CD8-positive, alpha-beta memory T cell (primary cell): ENCODE measurements around the gene EME1. TPM values are rescaled to one million over a fixed set of nuclear protein-coding genes. Genes with fewer than 3 reads are reported as not detected.

ENCODE experiments used
- CTCF ChIA-PET: fragments of 350-600 bp; sonication (Branson Sonifier 250); formaldehyde crosslinking; loops from one replicate; lab custom pipeline; 2021; ENCODE audit warnings: antibody characterized with exemption; lab: Charles Lee
- POLR2A ChIA-PET: fragments of 350-600 bp; sonication (Branson Sonifier 250); formaldehyde crosslinking; loops from one replicate; lab custom pipeline; 2021; ENCODE audit warnings: antibody characterized with exemption; lab: Charles Lee
- DNase-seq, 5 donors: peaks; one replicate each; pipeline versions ENCODE4 v3.0.0 to v3.0.0-alpha.2; 2020 to 2022; ENCODE audit warnings: mixed read lengths in 1 of 5
- H3K27ac ChIP-seq: one replicate; pipeline ENCODE4 v1.7.0; 2013; ENCODE audit warnings: low read depth, mild to moderate bottlenecking, low read length, moderate library complexity
- H3K27me3 ChIP-seq: 2 replicates; pipeline ENCODE4 v1.7.0; 2013; ENCODE audit warnings: low read length, mild to moderate bottlenecking; ENCODE audit not compliant: insufficient read depth, poor library complexity, severe bottlenecking
- H3K36me3 ChIP-seq: 2 replicates; pipeline ENCODE4 v1.7.0; 2013; ENCODE audit warnings: mild to moderate bottlenecking, low read length, moderate library complexity; ENCODE audit not compliant: insufficient read depth
- H3K4me1 ChIP-seq: 2 replicates; pipeline ENCODE4 v1.7.0; 2013; ENCODE audit warnings: mild to moderate bottlenecking, low read length, moderate library complexity; ENCODE audit not compliant: insufficient read depth
- H3K4me3 ChIP-seq: 2 replicates; pipeline ENCODE4 v1.7.0; 2013; ENCODE audit warnings: mild to moderate bottlenecking, low read length
- H3K9me3 ChIP-seq: 2 replicates; pipeline ENCODE4 v1.7.0; 2013; ENCODE audit warnings: mild to moderate bottlenecking, low read length
- H3K27ac Mint-ChIP-seq, 8 donors: one replicate each; pipeline ENCODE4 v1.8.0; 2020 to 2021; ENCODE audit warnings: mixed read lengths in 8 of 8, mild to moderate bottlenecking in 6 of 8, inconsistent platforms in 3 of 8, moderate library complexity in 3 of 8
- H3K27me3 Mint-ChIP-seq, 2 donors: one replicate each; pipeline ENCODE4 v1.8.0; 2020 to 2021; ENCODE audit warnings: mixed read lengths in 2 of 2, mild to moderate bottlenecking in 1 of 2, moderate library complexity in 1 of 2
- H3K36me3 Mint-ChIP-seq, 3 donors: one replicate each; pipeline ENCODE4 v1.8.0; 2020 to 2021; ENCODE audit warnings: mixed read lengths in 3 of 3, inconsistent platforms in 1 of 3, mild to moderate bottlenecking in 1 of 3
- H3K4me1 Mint-ChIP-seq, 3 donors: one replicate each; pipeline ENCODE4 v1.8.0; 2020 to 2021; ENCODE audit warnings: mixed read lengths in 3 of 3, inconsistent platforms in 1 of 3, mild to moderate bottlenecking in 1 of 3
- H3K4me3 Mint-ChIP-seq, 7 donors: one replicate each; pipeline ENCODE4 v1.8.0; 2020 to 2021; ENCODE audit warnings: mixed read lengths in 7 of 7, mild to moderate bottlenecking in 6 of 7, moderate library complexity in 4 of 7, inconsistent platforms in 2 of 7
- H3K9me3 Mint-ChIP-seq, 5 donors: one replicate each; pipeline ENCODE4 v1.8.0; 2020 to 2022; ENCODE audit warnings: mixed read lengths in 5 of 5, mild to moderate bottlenecking in 3 of 5, moderate library complexity in 2 of 5, inconsistent platforms in 1 of 5
- polyA plus RNA-seq: library from polyadenylated mRNA; unstranded; fragments of 300-500 nt; fragmentation: Illumina TruSeq; gene quantifications from one replicate; pipeline ENCODE4 v1.2.3, GENCODE V29; 2021
- total RNA-seq, 2 experiments: library from RNA; stranded (reverse); gene quantifications; one replicate each; pipeline ENCODE4 v1.2.3, GENCODE V29; 2021

The EME1 gene
- total RNA-seq (10 to 100 TPM; 23.6 to 24.8 TPM), polyA plus RNA-seq (0.43 TPM)

GRCh38 chr17:50372758-50373556 is at the start of gene EME1, which contains the start of gene MRPL27:
EME1 (plus strand) TSS chr17:50373229; CDS start chr17:50375209, 1,980 bp downstream.
MRPL27 (minus strand) TSS chr17:50373184; CDS start chr17:50373170, 14 bp downstream.
- peak; percentile 76 to 91 (median 87) for DNase-seq
- ChIA-PET POLR2A (interaction anchor here (0.6 to 1.5 kb wide), 4 partner anchors 11 to 26 kb away, joined by 3 to 7 read pairs (median 5); partner anchors contain the start of gene LRRC59), CTCF (interaction anchor here (1.5 to 6.1 kb wide), 3 partner anchors 10 to 24 kb away, joined by 3 to 41 read pairs (median 9); partner anchors contain the start of gene LRRC59)
- Mint-ChIP-seq H3K36me3 (peaks cover under 1 to 40% (median 12%) of the 10 kb centered on the region in 3 donors), H3K27me3 (no peaks in the 10 kb centered on the region), H3K4me3 (peak within 1 kb of the TSS; percentile 90 to 99 (median 98)), H3K9me3 (no peaks in the 10 kb centered on the region), H3K4me1 (peaks cover 25 to 35% (median 26%) of the 10 kb centered on the region in 3 donors), H3K27ac (peak within 1 kb of the TSS; percentile 91 to 100 (median 99))
- Histone ChIP-seq H3K9me3 (no peaks in the 10 kb centered on the region), H3K36me3 (peaks cover 30% of the 10 kb centered on the region), H3K4me3 (peak within 1 kb of the TSS; percentile 100), H3K27me3 (no peaks in the 10 kb centered on the region), H3K27ac (peak within 1 kb of the TSS; percentile 99), H3K4me1 (peaks cover 24% of the 10 kb centered on the region)

GRCh38 chr17:50325906-50326305 is 47.1 kb upstream of the EME1 start:
- no peaks in the 10 kb centered on the region for H3K36me3 Mint-ChIP-seq
- H3K27ac Mint-ChIP-seq, result no peak overlapping the region
- no peaks in the 10 kb centered on the region for H3K4me1 Mint-ChIP-seq
- ChIA-PET CTCF (no interaction called here), POLR2A (no interaction called here)
- H3K27me3 Mint-ChIP-seq, result peaks cover 0 to 5% of the 10 kb centered on the region in 2 donors
- H3K36me3 ChIP-seq, result no peaks in the 10 kb centered on the region
- H3K4me1 ChIP-seq, result no peaks in the 10 kb centered on the region
- H3K27ac ChIP-seq, result no peak overlapping the region
- no peaks in the 10 kb centered on the region for H3K9me3 Mint-ChIP-seq
- H3K4me3 Mint-ChIP-seq, result no peak overlapping the region
- no peaks in the 10 kb centered on the region for H3K27me3 ChIP-seq
- no peaks in the 10 kb centered on the region for H3K9me3 ChIP-seq
- no peak overlapping the region for H3K4me3 ChIP-seq
- DNase-seq, result no peak

GRCh38 chr17:50326831-50327364 is 46.1 kb upstream of the EME1 start:
- CTCF ChIA-PET, result no interaction called here

GRCh38 chr17:50328363-50329325 is 44.4 kb upstream of the EME1 start:
- peaks cover 1 to 3% (median 3%) of the 10 kb centered on the region in 3 donors for H3K4me1 Mint-ChIP-seq
- no peaks in the 10 kb centered on the region for H3K36me3 Mint-ChIP-seq
- H3K27ac Mint-ChIP-seq, result peak overlapping the region in 1 of 8 donors; percentile 63
- no peaks in the 10 kb centered on the region for H3K27me3 ChIP-seq
- no peak overlapping the region for H3K27ac ChIP-seq
- no peak overlapping the region for H3K4me3 Mint-ChIP-seq
- H3K4me3 ChIP-seq, result no peak overlapping the region
- no peaks in the 10 kb centered on the region for H3K9me3 Mint-ChIP-seq
- H3K36me3 ChIP-seq, result no peaks in the 10 kb centered on the region
- peaks cover 9 to 11% of the 10 kb centered on the region in 2 donors for H3K27me3 Mint-ChIP-seq
- ChIA-PET POLR2A (no interaction called here), CTCF (no interaction called here)
- H3K4me1 ChIP-seq, result no peaks in the 10 kb centered on the region
- DNase-seq, result no peak
- H3K9me3 ChIP-seq, result no peaks in the 10 kb centered on the region

More at GRCh38 chr17:50326831-50327364, 46.1 kb upstream of the EME1 start:
- POLR2A ChIA-PET, result no interaction called here
- H3K4me3 ChIP-seq, result no peak overlapping the region
- H3K4me1 Mint-ChIP-seq, result no peaks in the 10 kb centered on the region
- H3K4me3 Mint-ChIP-seq, result peak overlapping the region in 1 of 7 donors; percentile 36
- no peak for DNase-seq
- peak overlapping the region in 1 of 8 donors; percentile 46 for H3K27ac Mint-ChIP-seq
- H3K9me3 ChIP-seq, result no peaks in the 10 kb centered on the region
- H3K27me3 ChIP-seq, result no peaks in the 10 kb centered on the region
- H3K27me3 Mint-ChIP-seq, result peaks cover 0 to 5% of the 10 kb centered on the region in 2 donors
- no peaks in the 10 kb centered on the region for H3K4me1 ChIP-seq
- H3K9me3 Mint-ChIP-seq, result no peaks in the 10 kb centered on the region
- H3K36me3 ChIP-seq, result no peaks in the 10 kb centered on the region
- no peaks in the 10 kb centered on the region for H3K36me3 Mint-ChIP-seq
- H3K27ac ChIP-seq, result no peak overlapping the region

GRCh38 chr17:50329716-50330115 is 43.3 kb upstream of the EME1 start:
- no peaks in the 10 kb centered on the region for H3K4me1 ChIP-seq
- DNase-seq, result no peak
- no peak overlapping the region for H3K4me3 ChIP-seq
- H3K27me3 Mint-ChIP-seq, result peaks cover 14 to 15% of the 10 kb centered on the region in 2 donors
- peaks cover 5 to 9% (median 8%) of the 10 kb centered on the region in 3 donors for H3K4me1 Mint-ChIP-seq
- H3K27ac Mint-ChIP-seq, result no peak overlapping the region
- no peak overlapping the region for H3K27ac ChIP-seq
- ChIA-PET CTCF (no interaction called here), POLR2A (no interaction called here)
- H3K9me3 Mint-ChIP-seq, result no peaks in the 10 kb centered on the region
- no peaks in the 10 kb centered on the region for H3K36me3 Mint-ChIP-seq
- H3K9me3 ChIP-seq, result no peaks in the 10 kb centered on the region
- H3K36me3 ChIP-seq, result no peaks in the 10 kb centered on the region
- no peaks in the 10 kb centered on the region for H3K27me3 ChIP-seq
- no peak overlapping the region for H3K4me3 Mint-ChIP-seq

- no peak overlapping the region for H3K4me3 ChIP-seq
- H3K4me1 Mint-ChIP-seq, result peaks cover 5 to 9% (median 8%) of the 10 kb centered on the region in 3 donors
- H3K36me3 ChIP-seq, result no peaks in the 10 kb centered on the region
- H3K9me3 ChIP-seq, result no peaks in the 10 kb centered on the region
- H3K36me3 Mint-ChIP-seq, result no peaks in the 10 kb centered on the region
- ChIA-PET POLR2A (no interaction called here), CTCF (no interaction called here)
- H3K27ac Mint-ChIP-seq, result no peak overlapping the region
- H3K9me3 Mint-ChIP-seq, result no peaks in the 10 kb centered on the region
- no peaks in the 10 kb centered on the region for H3K27me3 ChIP-seq
- H3K4me3 Mint-ChIP-seq, result no peak overlapping the region
- no peaks in the 10 kb centered on the region for H3K4me1 ChIP-seq
- H3K27ac ChIP-seq, result no peak overlapping the region
- DNase-seq, result no peak
- H3K27me3 Mint-ChIP-seq, result peaks cover 15 to 19% of the 10 kb centered on the region in 2 donors
Observed at GRCh38 chr17:50330151-50330775, 42.8 kb upstream of the EME1 start.

GRCh38 chr17:50331085-50331791 is 41.8 kb upstream of the EME1 start:
- POLR2A ChIA-PET, result no interaction called here
- no peaks in the 10 kb centered on the region for H3K36me3 ChIP-seq
- H3K4me1 ChIP-seq, result no peaks in the 10 kb centered on the region
- CTCF ChIA-PET, result no interaction called here
- Mint-ChIP-seq H3K9me3 (no peaks in the 10 kb centered on the region), H3K27ac (no peak overlapping the region), H3K36me3 (no peaks in the 10 kb centered on the region), H3K4me1 (peaks cover 5 to 9% (median 8%) of the 10 kb centered on the region in 3 donors), H3K27me3 (peaks cover 15 to 24% of the 10 kb centered on the region in 2 donors), H3K4me3 (no peak overlapping the region)
- no peak for DNase-seq
- H3K9me3 ChIP-seq, result no peaks in the 10 kb centered on the region
- no peaks in the 10 kb centered on the region for H3K27me3 ChIP-seq
- H3K4me3 ChIP-seq, result no peak overlapping the region
- H3K27ac ChIP-seq, result no peak overlapping the region
